RPMI7951 (cell line): ENCODE results near the gene ACSS3. TPM values are rescaled to one million over a fixed set of nuclear protein-coding genes. Genes with fewer than 3 reads are reported as not detected.
"Not testable (repeated sequence)": the region's sequence is repeated elsewhere in the genome, so short reads cannot be mapped to it uniquely, and the experiment has no call there.

ENCODE experiments used
- DNase-seq: peaks from one replicate; pipeline ENCODE4 v3.0.0-alpha.2; 2012; ENCODE audit warnings: low read depth
- total RNA-seq: library from RNA; depleted of rRNA; stranded (reverse); fragments of >200 nt; shearing (Covaris generic); gene quantifications from 2 replicates; pipeline ENCODE4 v1.2.3, GENCODE V29; 2014

The ACSS3 gene
- total RNA-seq, 1 experiment from 2014 or later, result 0.12 TPM

DNA sequence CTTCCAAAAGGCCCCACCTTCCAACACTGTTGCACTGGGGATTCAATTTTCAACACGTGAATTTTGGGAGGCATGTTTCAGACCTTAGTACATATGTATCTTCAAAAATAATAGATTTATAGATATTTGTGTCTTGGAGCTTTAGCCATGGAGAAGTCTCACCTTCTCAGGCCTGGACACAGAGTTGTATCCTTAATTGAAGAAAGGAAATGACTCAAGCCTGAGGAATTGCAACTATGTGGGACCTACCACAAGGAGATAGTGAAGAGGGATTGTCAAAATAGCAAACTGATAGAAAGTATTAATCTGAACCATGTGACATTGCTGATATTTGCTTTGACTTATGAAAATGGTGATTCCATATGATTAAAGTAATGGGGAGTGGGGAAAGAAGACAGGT lies 89.8 kb downstream of the ACSS3 start:
- peak; percentile 7 for DNase-seq

GRCh38 chr12:81168445-81168844 lies 90.6 kb downstream of the ACSS3 start:
- no peak for DNase-seq

- DNase-seq, result no peak
Measured at GRCh38 chr12:81170072-81170471, 92.2 kb downstream of the ACSS3 start.

DNA sequence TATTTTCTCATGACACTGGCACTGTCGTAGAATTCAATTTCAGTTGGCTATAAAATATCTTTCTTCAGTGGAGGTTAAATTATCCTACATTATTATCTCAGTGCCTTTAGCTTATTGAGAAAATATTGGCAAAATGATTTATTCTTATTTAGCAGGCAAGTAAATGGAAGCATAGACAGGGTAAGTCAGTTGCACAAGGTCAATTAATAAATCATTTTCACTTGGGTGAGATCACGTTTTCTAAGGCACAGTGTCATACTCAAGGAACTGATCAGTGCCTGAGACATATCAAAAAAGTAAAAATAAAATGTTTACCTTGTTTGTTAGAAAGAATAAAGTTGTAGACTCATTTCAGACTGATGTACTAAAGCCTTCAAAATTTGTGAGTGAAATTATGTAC lies 95.0 kb downstream of the ACSS3 start:
- no peak for DNase-seq

GRCh38 chr12:81174664-81175063 lies 96.8 kb downstream of the ACSS3 start:
- no peak for DNase-seq

- no peak for DNase-seq
Measured at GRCh38 chr12:81176796-81177195, 98.9 kb downstream of the ACSS3 start.

- DNase-seq, result no peak
Measured at GRCh38 chr12:81181691-81182090, 103.8 kb downstream of the ACSS3 start.

GRCh38 chr12:81187686-81188085 lies 109.8 kb downstream of the ACSS3 start:
- no peak for DNase-seq

GRCh38 chr12:81196595-81196994 lies 118.7 kb downstream of the ACSS3 start:
- no peak for DNase-seq

DNA sequence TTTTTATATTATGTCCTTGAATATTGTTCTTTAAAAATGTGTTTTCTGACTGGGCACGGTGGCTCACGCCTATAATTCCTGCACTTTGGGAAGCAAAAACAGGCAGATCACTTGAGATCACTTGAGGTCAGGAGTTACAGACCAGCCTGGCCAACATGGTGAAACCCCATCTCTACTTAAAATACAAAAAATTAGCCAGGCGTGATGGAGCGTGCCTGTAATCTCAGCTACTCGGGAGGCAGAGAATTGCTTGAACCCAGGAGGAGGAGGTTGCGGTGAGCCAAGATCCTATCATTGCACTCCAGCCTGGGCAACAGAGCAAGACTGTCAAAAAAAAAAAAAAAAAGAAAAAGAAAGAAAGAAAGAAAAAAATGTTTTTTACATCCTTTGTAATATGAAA lies 122.7 kb downstream of the ACSS3 start:
- DNase-seq, result not testable (repeated sequence)

GRCh38 chr12:81203671-81204204 lies 125.9 kb downstream of the ACSS3 start:
- DNase-seq, result no peak

DNA sequence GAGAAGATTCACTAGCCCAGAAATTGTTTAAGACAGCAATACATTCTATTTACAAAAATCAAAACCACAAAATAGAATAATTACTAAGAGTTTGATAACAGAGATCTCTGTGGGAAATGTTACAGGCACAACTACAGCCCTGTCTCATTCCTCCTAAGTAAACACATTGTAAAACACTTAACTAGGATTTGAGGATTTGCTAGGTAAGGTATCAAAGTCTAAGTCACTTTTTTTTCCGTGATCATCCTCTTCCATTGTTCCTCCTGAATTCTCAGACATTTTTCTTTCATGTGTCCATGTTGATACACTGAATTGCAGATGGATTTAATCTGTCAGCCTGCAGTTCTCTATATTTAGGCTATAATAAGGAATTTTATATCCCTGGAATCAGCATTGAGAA lies 127.5 kb downstream of the ACSS3 start:
- DNase-seq, result no peak

- DNase-seq, result no peak
Measured at GRCh38 chr12:81206429-81206828, 128.6 kb downstream of the ACSS3 start.

DNA sequence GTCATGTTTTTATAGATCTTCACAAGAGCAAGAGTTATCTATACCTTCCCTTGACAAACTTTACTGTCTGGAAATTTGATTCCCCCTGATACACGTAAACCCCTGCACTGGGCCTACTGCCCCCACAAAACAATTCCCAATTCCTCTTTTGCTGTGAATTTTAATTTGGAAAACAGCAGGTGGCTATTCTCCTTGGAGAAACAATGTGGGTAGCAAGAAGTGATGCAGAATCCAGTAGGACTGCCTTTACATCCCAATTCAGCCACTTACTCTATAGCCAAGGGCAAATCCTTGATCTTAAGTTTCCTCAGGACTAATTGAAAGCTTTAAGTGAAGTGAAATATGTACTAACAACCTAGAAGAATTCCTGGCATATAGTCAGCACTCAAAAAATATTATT lies 129.3 kb downstream of the ACSS3 start:
- DNase-seq, result no peak

DNA sequence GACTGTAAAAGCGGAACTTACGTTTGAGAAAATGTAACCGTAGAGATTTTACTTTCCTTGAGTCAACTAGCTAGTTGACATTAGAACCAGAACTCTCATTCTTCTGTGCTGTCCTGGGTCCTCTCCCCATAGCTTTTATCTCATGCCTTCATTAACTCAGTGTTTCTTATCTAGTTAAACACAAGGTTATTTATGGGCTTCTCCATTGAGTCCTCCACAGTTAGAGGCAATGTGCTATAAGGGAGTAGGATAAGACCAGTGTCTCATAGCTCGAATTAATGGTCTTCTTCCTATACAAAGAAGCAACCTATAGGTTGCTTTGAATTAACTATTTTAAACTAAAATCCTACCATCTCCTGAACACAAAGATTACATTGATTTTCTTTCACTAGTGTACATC lies 129.8 kb downstream of the ACSS3 start:
- no peak for DNase-seq

DNA sequence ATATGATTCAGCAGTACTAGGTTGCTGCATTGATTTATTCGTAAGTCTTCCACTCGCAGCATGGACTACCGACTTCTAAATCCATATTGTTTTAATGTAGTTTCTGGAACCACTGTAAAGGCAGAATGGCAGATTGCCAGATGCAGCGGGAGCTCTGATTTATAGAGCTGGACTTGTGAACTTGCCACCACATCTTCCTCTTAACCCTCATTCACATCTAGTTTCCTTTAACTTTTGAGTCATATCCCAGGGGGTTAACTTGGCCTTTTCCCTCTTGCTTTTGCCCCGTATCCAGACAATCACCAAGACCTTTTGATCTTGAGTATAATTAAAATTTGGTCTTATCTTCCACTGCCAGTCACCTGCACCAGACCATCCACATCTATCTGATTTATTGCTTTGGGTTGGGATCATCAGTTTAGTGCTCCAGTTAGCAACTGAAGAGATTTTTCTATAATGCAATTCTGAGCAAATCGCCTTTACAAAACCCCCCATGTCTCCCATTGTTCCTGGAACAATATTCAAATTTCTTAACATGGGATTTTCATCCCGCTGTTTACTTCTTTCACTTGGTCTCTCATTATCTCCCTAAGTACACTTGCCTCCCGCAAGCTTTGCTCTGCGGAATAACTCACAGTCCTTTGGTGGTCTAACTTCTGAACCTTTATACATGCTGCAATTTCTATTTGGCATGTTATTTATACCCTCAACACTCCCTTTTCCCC lies 130.5 kb downstream of the ACSS3 start:
- no peak for DNase-seq

- no peak for DNase-seq
Measured at GRCh38 chr12:81209012-81209411, 131.1 kb downstream of the ACSS3 start.

- peak; percentile 49 for DNase-seq
Measured at GRCh38 chr12:81209772-81210225, 131.9 kb downstream of the ACSS3 start.

DNA sequence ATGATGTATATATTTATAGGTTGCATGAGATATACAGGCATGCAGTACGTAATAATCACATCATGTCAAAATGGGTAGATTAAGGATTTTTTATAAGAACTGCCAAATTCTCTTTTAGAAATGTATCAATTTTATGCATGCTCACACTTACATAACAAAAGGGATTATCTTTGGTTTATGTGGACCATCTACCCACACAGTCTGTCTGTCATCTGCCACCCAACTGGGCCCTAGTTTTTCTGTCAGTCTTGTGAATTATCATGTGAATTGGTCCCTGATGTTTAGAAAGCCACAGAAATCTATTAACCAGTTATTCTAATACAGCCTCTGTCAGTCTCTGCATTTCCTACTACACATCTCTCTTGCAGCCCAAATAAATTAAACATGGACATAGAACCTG lies 133.4 kb downstream of the ACSS3 start:
- no peak for DNase-seq

- DNase-seq, result no peak
Measured at GRCh38 chr12:81212996-81213696, 135.3 kb downstream of the ACSS3 start.

- DNase-seq, result no peak
Measured at GRCh38 chr12:81216739-81217138, 138.9 kb downstream of the ACSS3 start.

- DNase-seq, result no peak
Measured at GRCh38 chr12:81221681-81222080, 143.8 kb downstream of the ACSS3 start.
